Endothelial cell of umbilical vein (primary cell): ENCODE results near the gene OPA1. TPM values are rescaled to one million over a fixed set of nuclear protein-coding genes. Genes with fewer than 3 reads are reported as not detected.

ENCODE experiments used
- BruUV-seq: library from RNA; stranded (reverse); fragments of 400-500 nt; replicated peaks from 2 replicates; lab custom pipeline; 2021; lab: Mats Ljungman, UMichigan
- CTCF ChIA-PET: fragments of 300-600, 350-600 bp; sonication (Branson Sonifier 250); formaldehyde crosslinking; loops from one replicate; lab custom pipeline; 2021; ENCODE audit warnings: antibody characterized with exemption, inconsistent platforms; lab: Charles Lee
- POLR2A ChIA-PET: fragments of 300-600, 350-600 bp; sonication (Branson Sonifier 250); formaldehyde crosslinking; loops from one replicate; lab custom pipeline; 2021; ENCODE audit warnings: antibody characterized with exemption, inconsistent platforms; lab: Charles Lee
- DNase-seq: peaks from one replicate; pipeline ENCODE4 v3.0.0-alpha.2; 2011; ENCODE audit warnings: low read depth, low spot score
- FAIRE-seq: peaks from 2 replicates; lab custom pipeline; 2011; peaks lifted over from hg19 to GRCh38; lab: Jason Lieb, UNC
- H2AFZ ChIP-seq: 2 replicates; pipeline ENCODE4 v1.6.0; 2012; ENCODE audit warnings: low read depth, low read length, control low read depth, inconsistent platforms
- H3K27ac ChIP-seq: 2 replicates; pipeline ENCODE4 v1.5.1; 2011; ENCODE audit warnings: low read depth, mild to moderate bottlenecking, control low read depth, low read length, moderate library complexity; ENCODE audit not compliant: insufficient read depth
- H3K27me3 ChIP-seq, 2 experiments: 2 replicates each; pipeline versions ENCODE4 v1.6.0 to v1.6.1; 2011; ENCODE audit warnings: low read length in 2 of 2, mixed read lengths in 1 of 2; ENCODE audit not compliant: control insufficient read depth in 2 of 2, insufficient read depth in 2 of 2
- H3K36me3 ChIP-seq, 2 experiments: 2 replicates in 1 of 2; 3 replicates in 1 of 2; pipeline ENCODE4 v1.5.1; 2011; ENCODE audit warnings: low read length in 2 of 2, mild to moderate bottlenecking in 1 of 2, moderate library complexity in 1 of 2; ENCODE audit not compliant: control insufficient read depth in 2 of 2, insufficient read depth in 2 of 2; ENCODE audit errors: extremely low read depth in 1 of 2
- H3K4me1 ChIP-seq: 3 replicates; pipeline ENCODE4 v1.5.1; 2011; ENCODE audit warnings: mild to moderate bottlenecking, low read length; ENCODE audit not compliant: control insufficient read depth, insufficient read depth; ENCODE audit errors: extremely low read depth
- H3K4me2 ChIP-seq: 2 replicates; pipeline ENCODE4 v1.6.1; 2011; ENCODE audit warnings: low read length, control low read depth, mixed read lengths; ENCODE audit not compliant: insufficient read depth
- H3K4me3 ChIP-seq, 3 experiments: fragments of 200-600 bp in 1 of 3; sonication (generic), shearing (Covaris generic) in 1 of 3; replicated peaks in 1 of 3; 2 replicates each; pipeline ENCODE4 v1.5.1; 2011 to 2016; ENCODE audit warnings: control low read depth in 3 of 3, low read length in 3 of 3, mild to moderate bottlenecking in 2 of 3, inconsistent platforms in 1 of 3, low read depth in 1 of 3, moderate library complexity in 1 of 3; ENCODE audit not compliant: insufficient read depth in 1 of 3
- H3K79me2 ChIP-seq: 2 replicates; pipeline ENCODE4 v1.6.0; 2012; ENCODE audit warnings: low read length, inconsistent platforms; ENCODE audit not compliant: control insufficient read depth, insufficient read depth
- H3K9ac ChIP-seq: replicated peaks from 2 replicates; pipeline ENCODE3; 2011; ENCODE audit warnings: low read length, control low read depth; ENCODE audit not compliant: insufficient read depth; ENCODE audit errors: extremely low read depth
- H3K9me1 ChIP-seq: replicated peaks from 3 replicates; pipeline ENCODE4 v1.6.0; 2011; ENCODE audit warnings: mild to moderate bottlenecking, low read length; ENCODE audit not compliant: control insufficient read depth, insufficient read depth; ENCODE audit errors: extremely low read depth
- H3K9me3 ChIP-seq: replicated peaks from 2 replicates; pipeline ENCODE4 v1.5.1; 2012; ENCODE audit warnings: low read length, inconsistent platforms; ENCODE audit not compliant: control insufficient read depth, insufficient read depth
- H4K20me1 ChIP-seq: replicated peaks from 2 replicates; pipeline ENCODE3; 2011; ENCODE audit warnings: mild to moderate bottlenecking, low read length; ENCODE audit not compliant: control insufficient read depth, insufficient read depth; ENCODE audit errors: extremely low read depth
- CTCF ChIP-seq, 2 donors: IDR thresholded peaks; 1 replicate in 1 of 2; 2 replicates in 1 of 2; pipeline ENCODE4 v1.5.1; 2011; ENCODE audit warnings: low read length in 2 of 2, mild to moderate bottlenecking in 2 of 2, moderate library complexity in 2 of 2, control low read depth in 1 of 2, inconsistent platforms in 1 of 2, low read depth in 1 of 2; ENCODE audit not compliant: insufficient read depth in 1 of 2; ENCODE audit errors: extremely low read depth in 1 of 2
- EZH2 ChIP-seq: IDR thresholded peaks from 2 replicates; pipeline ENCODE4 v1.6.1; 2012; ENCODE audit warnings: borderline replicate concordance, low read depth, mild to moderate bottlenecking, moderate library complexity, low read length, inconsistent platforms; ENCODE audit not compliant: severe bottlenecking
- FOS ChIP-seq: IDR thresholded peaks from 2 replicates; pipeline ENCODE4 v1.6.1; 2011; ENCODE audit warnings: mild to moderate bottlenecking, low read length, moderate library complexity, borderline replicate concordance; ENCODE audit not compliant: insufficient read depth
- GATA2 ChIP-seq: IDR thresholded peaks from 2 replicates; pipeline ENCODE4 v1.7.0; 2011; ENCODE audit warnings: low read depth, mild to moderate bottlenecking, moderate library complexity, mixed read lengths, low read length; ENCODE audit not compliant: insufficient read length, insufficient read depth
- JUN ChIP-seq: IDR thresholded peaks from 2 replicates; pipeline ENCODE4 v1.6.1; 2011; ENCODE audit warnings: borderline replicate concordance, low read depth; ENCODE audit not compliant: insufficient read length, insufficient read depth
- MAX ChIP-seq: IDR thresholded peaks from 2 replicates; pipeline ENCODE4 v1.6.1; 2011; ENCODE audit not compliant: insufficient read depth, insufficient read length
- MYC ChIP-seq: IDR thresholded peaks from one replicate; pipeline ENCODE4 v1.6.1; 2011; ENCODE audit warnings: mild to moderate bottlenecking, low read depth, low read length
- POLR2A ChIP-seq: IDR thresholded peaks from 2 replicates; pipeline ENCODE4 v1.6.1; 2012; ENCODE audit warnings: low read depth, mild to moderate bottlenecking, control low read depth, low read length
- POLR2AphosphoS5 ChIP-seq: IDR thresholded peaks from 2 replicates; pipeline ENCODE4 v1.6.1; 2012; ENCODE audit warnings: low read depth, mild to moderate bottlenecking, control low read depth, low read length, moderate library complexity; ENCODE audit not compliant: insufficient read depth
- dilution Hi-C: fragments of 300-500 bp; cut with MboI; formaldehyde crosslinking; loops from one replicate; pipeline ENCODE4 v1.15.0; 2019; ENCODE audit warnings: low sequenced_read_pairs; ENCODE audit not compliant: extremely low pct_ligation_motif_present
- intact Hi-C: fragments of 100-400 bp; cut with micrococcal nuclease; formaldehyde crosslinking; loops from one replicate; pipeline ENCODE4 v1.10.0; 2022
- polyA plus RNA-seq, 4 experiments: library from polyadenylated mRNA; depleted of rRNA in 3 of 4; stranded (reverse) in 3 of 4; unstranded in 1 of 4; fragments of >200 nt; gene quantifications; 2 replicates each; pipeline versions ENCODE4 v1.2.1 to v1.2.3, GENCODE V29; 2011 to 2012; ENCODE audit warnings: missing spikeins in 1 of 4
- total RNA-seq: library from RNA; stranded (reverse); gene quantifications from 2 replicates; pipeline ENCODE4 v1.2.3, GENCODE V29; 2021

Gene OPA1
- total and polyA plus RNA-seq, 2 donors (not counting 3 experiments of a cell fraction or from before 2014, with no cell fraction given) = 10.0 to 62.0 TPM

GRCh38 chr3:193589129-193589528 is 3.9 kb upstream of the OPA1 start:
- BruUV-seq = no TSS peak
- ChIA-PET POLR2A (no interaction called here), CTCF (no interaction called here)
- H3K79me2 ChIP-seq = peaks cover 11% of the 10 kb centered on the region
- H4K20me1 ChIP-seq = no peaks in the 10 kb centered on the region
- dilution Hi-C loops = no loop called here
- H3K9me3 ChIP-seq = no peaks in the 10 kb centered on the region
- intact Hi-C loops = no loop called here
- no peak for DNase-seq
- H3K27ac ChIP-seq = no peak overlapping the region
- no peak for TF ChIP-seq POLR2AphosphoS5
- TF ChIP-seq JUN = no peak
- no peak for TF ChIP-seq MYC
- TF ChIP-seq EZH2 = no peak
- TF ChIP-seq POLR2A = no peak
- no peak for TF ChIP-seq FOS
- no peak for TF ChIP-seq GATA2
- no peak for TF ChIP-seq MAX
- no peak for TF ChIP-seq CTCF (IDR thresholded peaks at IDR 0.05; ENCODE audit: extremely low read depth in 1 of 2, insufficient read depth in 1 of 2, low read depth in 1 of 2, low read length in 2 of 2)
- H3K4me2 ChIP-seq = no peak overlapping the region
- H3K4me3 ChIP-seq = no peak overlapping the region
- no peak overlapping the region for H3K9ac ChIP-seq
- peaks cover 3 to 4% of the 10 kb centered on the region in 2 experiments for H3K27me3 ChIP-seq
- no peaks in the 10 kb centered on the region for H3K36me3 ChIP-seq
- peaks cover 8% of the 10 kb centered on the region for H3K4me1 ChIP-seq
- FAIRE-seq = no peak
- H2AFZ ChIP-seq = no peak overlapping the region
- H3K9me1 ChIP-seq = no peaks in the 10 kb centered on the region
